ENCODE measurements around the gene CDH3.

Gene CDH3

GRCh38 chr16:68643847-68644246 is 1.3 kb upstream of the CDH3 start:
- H3K27me3 Mint-ChIP-seq (ENCODE audit: low read depth), result peaks cover 56% of the 10 kb centered on the region
- no peaks in the 10 kb centered on the region for H3K9me3 Mint-ChIP-seq
- peaks cover 40% of the 10 kb centered on the region for H3K4me1 Mint-ChIP-seq
- H3K4me3 Mint-ChIP-seq, result peak overlapping the region; percentile 82 to 95 (median 94)
- H3K27ac Mint-ChIP-seq, result peak overlapping the region; percentile 73 to 98 (median 93)
- no peak for TF ChIP-seq CTCF (IDR thresholded peaks at IDR 0.05; ENCODE audit: unreplicated experiment in 3 of 3)
- no peaks in the 10 kb centered on the region for H3K36me3 Mint-ChIP-seq (ENCODE audit: low read depth)

DNA sequence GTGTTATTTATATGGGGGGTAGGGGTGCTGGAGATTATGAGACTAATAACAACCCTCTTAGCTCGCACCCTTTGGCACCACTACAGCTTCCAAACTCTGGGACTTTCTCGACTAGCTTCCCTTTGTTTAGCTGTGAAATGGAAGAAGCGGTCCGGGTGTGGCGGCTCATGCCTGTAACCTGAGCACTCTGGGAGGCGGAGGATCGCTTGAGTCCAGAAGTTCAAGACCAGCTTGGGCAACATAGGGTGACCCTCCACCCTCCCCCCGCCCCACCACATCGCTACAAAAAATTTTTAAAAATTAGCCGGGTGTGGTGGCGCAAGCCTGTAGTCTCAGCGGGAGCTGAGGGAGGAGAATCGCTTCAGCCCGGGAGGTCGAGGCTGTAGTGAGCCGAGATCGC is 814 bp upstream of the CDH3 start:
- H3K9me3 Mint-ChIP-seq, result no peaks in the 10 kb centered on the region
- H3K27me3 Mint-ChIP-seq (ENCODE audit: low read depth), result peaks cover 56% of the 10 kb centered on the region
- peaks cover 40% of the 10 kb centered on the region for H3K4me1 Mint-ChIP-seq
- peak overlapping the region; percentile 73 to 98 (median 93) for H3K27ac Mint-ChIP-seq
- H3K4me3 Mint-ChIP-seq, result peak overlapping the region; percentile 82 to 95 (median 94)
- TF ChIP-seq CTCF (IDR thresholded peaks at IDR 0.05; ENCODE audit: unreplicated experiment in 3 of 3), result no peak
- no peaks in the 10 kb centered on the region for H3K36me3 Mint-ChIP-seq (ENCODE audit: low read depth)

- no peaks in the 10 kb centered on the region for H3K9me3 Mint-ChIP-seq
- TF ChIP-seq CTCF (IDR thresholded peaks at IDR 0.05; ENCODE audit: unreplicated experiment in 3 of 3), result no peak
- H3K4me3 Mint-ChIP-seq, result peak overlapping the region; percentile 86 to 88 (median 86)
- H3K27ac Mint-ChIP-seq, result peak overlapping the region; percentile 66 to 89 (median 77)
- peaks cover 55% of the 10 kb centered on the region for H3K27me3 Mint-ChIP-seq (ENCODE audit: low read depth)
- peaks cover 39% of the 10 kb centered on the region for H3K4me1 Mint-ChIP-seq
- no peaks in the 10 kb centered on the region for H3K36me3 Mint-ChIP-seq (ENCODE audit: low read depth)
Observed at GRCh38 chr16:68645494-68646388, 631 bp downstream of the CDH3 start.

DNA sequence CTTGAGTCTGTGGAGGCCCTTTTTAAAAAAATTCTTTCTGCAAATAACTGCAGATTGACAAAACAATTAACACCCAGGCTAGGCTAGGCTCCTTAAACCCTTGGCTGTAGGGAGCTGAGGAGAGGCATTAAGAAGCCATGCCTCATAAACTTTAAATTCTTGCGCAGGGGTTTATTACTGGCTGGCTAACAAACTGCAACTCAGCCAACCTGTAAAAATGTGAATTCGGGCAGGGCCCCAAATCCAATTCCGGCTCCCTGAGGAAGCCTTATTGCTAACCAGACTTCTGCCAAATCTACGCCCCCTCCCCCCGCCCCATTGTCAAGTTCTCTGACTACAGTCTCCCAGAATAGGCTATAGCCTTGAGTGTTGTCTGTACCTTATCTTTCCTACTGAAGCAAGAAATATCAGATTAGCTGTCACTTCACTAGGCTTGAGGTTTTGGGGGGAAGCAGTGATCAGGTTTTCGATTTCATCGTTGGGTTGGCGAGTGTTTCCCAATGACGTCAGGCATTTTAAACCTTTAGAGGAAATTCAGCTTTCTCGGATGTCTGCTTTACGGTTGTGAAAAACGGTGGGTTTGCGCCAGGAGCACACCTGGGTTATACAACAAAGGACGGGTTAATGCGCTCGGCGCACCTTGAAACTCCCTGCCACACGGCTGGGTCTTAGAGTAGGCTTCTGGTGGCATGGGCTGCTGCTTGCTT is 2.0 kb downstream of the CDH3 start:
- H3K27ac Mint-ChIP-seq, result peak overlapping the region; percentile 53 to 89 (median 66)
- TF ChIP-seq CTCF (IDR thresholded peaks at IDR 0.05; ENCODE audit: unreplicated experiment in 3 of 3), result no peak
- H3K4me3 Mint-ChIP-seq, result peak overlapping the region; percentile 86 to 88 (median 86)
- no peaks in the 10 kb centered on the region for H3K9me3 Mint-ChIP-seq
- no peaks in the 10 kb centered on the region for H3K36me3 Mint-ChIP-seq (ENCODE audit: low read depth)
- H3K27me3 Mint-ChIP-seq (ENCODE audit: low read depth), result peaks cover 46% of the 10 kb centered on the region
- peaks cover 32% of the 10 kb centered on the region for H3K4me1 Mint-ChIP-seq

DNA sequence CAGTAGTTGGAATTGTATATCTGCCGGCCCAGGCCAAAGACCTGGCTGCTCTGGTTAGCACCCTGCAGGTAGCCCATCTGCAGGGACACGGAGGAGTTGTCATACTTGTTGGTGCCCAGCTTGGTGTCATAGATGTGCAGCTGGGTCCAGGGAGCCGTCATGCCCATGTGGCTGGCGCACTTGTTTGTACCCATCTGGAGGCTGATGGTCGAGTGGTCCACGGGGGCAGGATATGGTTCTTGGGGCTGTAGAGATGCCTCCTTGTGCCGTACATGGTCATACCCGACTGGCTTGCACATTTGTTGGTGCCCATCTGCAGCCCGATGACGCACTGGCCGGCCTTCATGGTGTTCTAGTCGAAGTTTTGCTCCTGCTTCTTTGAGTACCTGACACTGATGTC is 6.0 kb downstream of the CDH3 start:
- H3K4me3 Mint-ChIP-seq, result no peak overlapping the region
- peaks cover 18% of the 10 kb centered on the region for H3K27me3 Mint-ChIP-seq (ENCODE audit: low read depth)
- no peak for TF ChIP-seq CTCF (IDR thresholded peaks at IDR 0.05; ENCODE audit: unreplicated experiment in 3 of 3)
- H3K36me3 Mint-ChIP-seq (ENCODE audit: low read depth), result no peaks in the 10 kb centered on the region
- no peak overlapping the region for H3K27ac Mint-ChIP-seq
- no peaks in the 10 kb centered on the region for H3K9me3 Mint-ChIP-seq
- H3K4me1 Mint-ChIP-seq, result peaks cover 15% of the 10 kb centered on the region
